ENCODE results near the gene GPR157. TPM values are rescaled to one million over a fixed set of nuclear protein-coding genes. Genes with fewer than 3 reads are reported as not detected.

GPR157 gene
- total RNA-seq, 2 donors from 2014 or later = 5.4 to 7.0 TPM

DNA sequence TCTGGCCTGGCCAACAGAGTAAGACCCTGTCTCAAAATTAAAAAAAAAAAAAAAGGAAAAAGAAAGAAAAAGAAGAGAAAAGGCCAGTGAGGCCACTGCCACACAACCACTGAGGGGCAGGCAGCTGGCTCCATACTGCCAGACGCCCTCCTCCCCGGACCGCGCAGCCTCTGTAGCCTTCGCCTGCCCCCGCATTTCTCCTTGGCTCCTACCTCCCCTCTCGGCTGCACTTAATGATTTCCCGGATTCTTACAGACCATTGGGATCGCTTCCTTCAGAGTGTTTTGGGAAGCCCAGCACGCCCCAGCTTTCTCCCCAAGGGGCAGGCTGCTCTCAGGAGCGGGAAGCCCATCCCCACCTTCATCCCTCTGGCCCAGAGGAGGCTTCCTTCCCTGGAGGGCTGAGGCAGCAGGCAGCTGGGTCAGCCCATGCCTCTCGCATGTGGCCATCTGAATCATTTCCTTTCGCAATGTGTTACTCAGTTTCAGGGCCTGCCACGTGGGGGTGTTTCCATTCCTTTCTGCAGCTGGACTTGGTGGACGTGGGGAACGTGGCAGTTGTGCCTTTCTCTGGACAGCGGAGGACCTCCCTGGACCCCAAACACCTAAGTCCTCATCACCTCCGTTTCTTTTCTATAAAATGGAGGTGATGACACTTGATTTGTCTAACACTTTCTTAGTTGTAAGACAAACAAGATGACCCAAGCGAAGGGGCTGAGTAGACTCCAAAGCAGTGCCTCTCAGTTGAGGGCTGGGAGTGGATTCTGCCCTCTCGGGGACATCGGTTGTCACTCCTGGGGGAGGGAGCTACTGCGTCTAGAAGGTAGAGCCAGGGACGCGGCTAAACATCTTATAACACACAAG is 61.7 kb downstream of the GPR157 start:
- DNase-seq (ENCODE audit: low spot score) = no peak
- no peak for TF ChIP-seq CTCF (IDR thresholded peaks at IDR 0.05)
- H3K27ac ChIP-seq = no peak overlapping the region

GRCh38 chr1:9065213-9065751 is 63.6 kb downstream of the GPR157 start:
- Histone ChIP-seq H3K4me1 (ENCODE audit: control insufficient read depth in 1 of 2, low read depth in 2 of 2) (peaks cover 19 to 25% of the 10 kb centered on the region in 2 donors), H3K27me3 (replicated peaks; ENCODE audit: insufficient read depth) (no peaks in the 10 kb centered on the region), H3K36me3 (no peaks in the 10 kb centered on the region), H3K9me3 (no peaks in the 10 kb centered on the region), H3K4me3 (no peak overlapping the region), H3K27ac (no peak overlapping the region)
- no peak for TF ChIP-seq CTCF (IDR thresholded peaks at IDR 0.05)
- ATAC-seq (ENCODE audit: insufficient number of reproducible peaks, low FRiP score, low read depth) (no peak), DNase-seq (ENCODE audit: low spot score) (no peak)

More for the DNA sequence above, 61.7 kb downstream of the GPR157 start:
- Histone ChIP-seq H3K9me3 (no peaks in the 10 kb centered on the region), H3K4me1 (ENCODE audit: control insufficient read depth in 1 of 2, low read depth in 2 of 2) (peaks cover 12 to 17% of the 10 kb centered on the region in 2 donors), H3K27me3 (replicated peaks; ENCODE audit: insufficient read depth) (no peaks in the 10 kb centered on the region), H3K36me3 (no peaks in the 10 kb centered on the region), H3K4me3 (no peak overlapping the region)
- ATAC-seq (ENCODE audit: insufficient number of reproducible peaks, low FRiP score, low read depth) = no peak

GRCh38 chr1:9062846-9063245 is 66.1 kb downstream of the GPR157 start:
- H3K27ac ChIP-seq = no peak overlapping the region

DNA sequence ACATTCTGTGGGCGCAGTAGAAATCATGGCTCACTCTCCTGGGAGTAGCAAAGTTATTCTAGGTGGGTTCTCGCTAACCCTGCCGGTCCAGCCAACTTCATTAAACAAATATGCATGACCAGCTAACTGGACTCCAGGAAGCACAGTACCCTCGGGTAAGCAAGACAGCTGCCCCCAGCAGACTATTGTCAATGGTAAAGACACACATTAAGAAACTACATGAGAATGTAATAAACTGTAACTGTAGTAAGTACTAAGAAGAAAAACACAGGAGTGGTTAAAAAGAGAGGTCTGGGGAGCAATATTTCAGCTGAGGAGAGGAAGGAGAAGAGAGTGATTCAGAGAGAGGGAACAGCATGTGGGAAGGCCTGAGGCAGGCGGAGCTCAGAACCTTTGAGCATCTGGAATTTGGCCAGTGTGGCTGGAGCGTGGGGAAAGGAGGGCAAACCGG is 66.9 kb downstream of the GPR157 start:
- ATAC-seq (ENCODE audit: insufficient number of reproducible peaks, low FRiP score, low read depth) (no peak), DNase-seq (ENCODE audit: low spot score) (no peak)
- H3K4me1 ChIP-seq (ENCODE audit: control insufficient read depth in 1 of 2, low read depth in 2 of 2) = peaks cover 7 to 9% of the 10 kb centered on the region in 2 donors

More at GRCh38 chr1:9062846-9063245, 66.1 kb downstream of the GPR157 start:
- TF ChIP-seq CTCF (IDR thresholded peaks at IDR 0.05) = no peak
- ATAC-seq (ENCODE audit: insufficient number of reproducible peaks, low FRiP score, low read depth) (no peak), DNase-seq (ENCODE audit: low spot score) (no peak)
- peaks cover 7 to 9% of the 10 kb centered on the region in 2 donors for H3K4me1 ChIP-seq (ENCODE audit: control insufficient read depth in 1 of 2, low read depth in 2 of 2)
- no peak overlapping the region for H3K4me3 ChIP-seq
- H3K9me3 ChIP-seq = no peaks in the 10 kb centered on the region
- H3K27me3 ChIP-seq (replicated peaks; ENCODE audit: insufficient read depth) = no peaks in the 10 kb centered on the region
- no peaks in the 10 kb centered on the region for H3K36me3 ChIP-seq

More for the DNA sequence above, 66.9 kb downstream of the GPR157 start:
- H3K27ac ChIP-seq = no peak overlapping the region
- H3K27me3 ChIP-seq (replicated peaks; ENCODE audit: insufficient read depth) = no peaks in the 10 kb centered on the region
- no peaks in the 10 kb centered on the region for H3K36me3 ChIP-seq
- H3K4me3 ChIP-seq = no peak overlapping the region
- no peak for TF ChIP-seq CTCF (IDR thresholded peaks at IDR 0.05)
- H3K9me3 ChIP-seq = no peaks in the 10 kb centered on the region

Data from thoracic aorta (tissue), 2 donors.